A549 (cell line): ENCODE results near the gene TSPEAR. TPM values are rescaled to one million over a fixed set of nuclear protein-coding genes. Genes with fewer than 3 reads are reported as not detected.

Experiments
- ATAC-seq, 2 experiments: fragments of 200-7000 bp in 1 of 2; fragments of >200 bp in 1 of 2; cut with Nextera tagmentation in 1 of 2; cut with Tn5 transposase in 1 of 2; 3 replicates each; pipeline versions ENCODE4 v1.8.0 to v1.9.1; 2018 to 2020; ENCODE audit warnings: mild to moderate bottlenecking in 1 of 2, moderate library complexity in 1 of 2
- CTCF ChIA-PET: fragments of 300-600 bp; sonication (Branson Sonifier 250); formaldehyde crosslinking; extraction: SDS; loops from one replicate; lab custom pipeline; 2021; ENCODE audit warnings: antibody characterized with exemption, inconsistent platforms; lab: Yijun Ruan, JAX
- POLR2A ChIA-PET: fragments of 350-600 bp; formaldehyde crosslinking; extraction: SDS; loops from one replicate; lab custom pipeline; 2021; ENCODE audit warnings: antibody characterized with exemption, inconsistent platforms; lab: Yijun Ruan, JAX
- DNase-seq, 2 experiments: peaks; one replicate each; pipeline versions ENCODE4 v3.0.0 to v3.0.0-alpha.2; 2011 to 2016; ENCODE audit warnings: low read depth in 1 of 2, low spot score in 1 of 2
- FAIRE-seq: peaks from 2 replicates; lab custom pipeline; 2011; peaks lifted over from hg19 to GRCh38; lab: Jason Lieb, UNC
- H3K27ac ChIP-seq, 2 experiments: fragments of >200 bp; sonication (Bioruptor Twin); formaldehyde crosslinking; 3 replicates each; pipeline ENCODE4 v1.5.1; 2016 to 2017
- H3K4me1 ChIP-seq: fragments of >200 bp; sonication (Bioruptor Twin); formaldehyde crosslinking; 3 replicates; pipeline ENCODE4 v1.6.1; 2016
- H3K4me2 ChIP-seq: fragments of >200 bp; sonication (Bioruptor Twin); formaldehyde crosslinking; 3 replicates; pipeline ENCODE4 v1.6.1; 2016
- H3K4me3 ChIP-seq: fragments of >200 bp; sonication (Bioruptor Twin); formaldehyde crosslinking; 3 replicates; pipeline ENCODE4 v1.5.1; 2016
- H3K9me3 ChIP-seq: fragments of >200 bp; sonication (Bioruptor Twin); formaldehyde crosslinking; 3 replicates; pipeline ENCODE4 v1.6.1; 2016
- CBX8 ChIP-seq: fragments of 200-600 bp; sonication (generic); IDR thresholded peaks from 2 replicates; pipeline ENCODE4 v1.6.1; 2016
- CHD2 ChIP-seq: fragments of 150-350 bp; IDR thresholded peaks from 2 replicates; pipeline ENCODE4 v1.6.1; 2014; ENCODE audit warnings: low read length; ENCODE audit not compliant: partially characterized antibody
- CHD4 ChIP-seq: fragments of 200-600 bp; sonication (generic); IDR thresholded peaks from 2 replicates; pipeline ENCODE4 v1.6.1; 2016; ENCODE audit warnings: antibody characterized with exemption, mild to moderate bottlenecking, borderline replicate concordance
- EHMT2 ChIP-seq: fragments of 200-600 bp; sonication (generic); IDR thresholded peaks from 2 replicates; pipeline ENCODE4 v1.6.1; 2016; ENCODE audit warnings: antibody characterized with exemption, low read depth, mild to moderate bottlenecking, moderate library complexity
- FOSB ChIP-seq: fragments of 250-450 bp; sonication (Bioruptor Pico); IDR thresholded peaks from 2 replicates; pipeline ENCODE4 v1.5.0; 2020; ENCODE audit warnings: mild to moderate bottlenecking, moderate library complexity
- GATA3 ChIP-seq: IDR thresholded peaks from 2 replicates; pipeline ENCODE4 v1.6.1; 2012; ENCODE audit warnings: borderline replicate concordance
- HOXB13 ChIP-seq: fragments of 250-450 bp; sonication (Bioruptor Pico); IDR thresholded peaks from 2 replicates; pipeline ENCODE4 v1.5.0; 2020; ENCODE audit warnings: low read depth, mild to moderate bottlenecking, moderate library complexity
- KDM5A ChIP-seq: fragments of 200-600 bp; sonication (generic); IDR thresholded peaks from 2 replicates; pipeline ENCODE4 v1.6.1; 2016; ENCODE audit warnings: antibody characterized with exemption, mild to moderate bottlenecking
- MAFK ChIP-seq: fragments of 450-650 bp; IDR thresholded peaks from 2 replicates; pipeline ENCODE4 v1.6.1; 2014; ENCODE audit not compliant: partially characterized antibody
- MAZ ChIP-seq: fragments of 150-350 bp; IDR thresholded peaks from 2 replicates; pipeline ENCODE4 v1.6.1; 2014; ENCODE audit warnings: antibody characterized with exemption, low read depth, low read length, borderline replicate concordance
- NFE2L2 ChIP-seq: fragments of 150-350 bp; conservative IDR thresholded peaks from 2 replicates; pipeline ENCODE4 v1.6.1; 2014; ENCODE audit warnings: low read length
- NPAS2 ChIP-seq: fragments of 250-450 bp; sonication (Bioruptor Pico); IDR thresholded peaks from 2 replicates; pipeline ENCODE4 v1.8.0; 2022; ENCODE audit warnings: mild to moderate bottlenecking, moderate library complexity, borderline replicate concordance
- NR3C1 ChIP-seq: fragments of >200 bp; sonication (Bioruptor Twin); formaldehyde crosslinking; IDR thresholded peaks from 3 replicates; pipeline ENCODE4 v1.6.1; 2017
- RAD21 ChIP-seq, 2 experiments: fragments of >200 bp in 1 of 2; sonication (Bioruptor Twin) in 1 of 2; formaldehyde crosslinking in 1 of 2; IDR thresholded peaks in 1 of 2; conservative IDR thresholded peaks in 1 of 2; 2 replicates in 1 of 2; 3 replicates in 1 of 2; pipeline ENCODE4 v1.6.1; 2012 to 2018; ENCODE audit warnings: inconsistent platforms in 1 of 2
- RCOR1 ChIP-seq: fragments of 150-350 bp; IDR thresholded peaks from 2 replicates; pipeline ENCODE4 v1.6.1; 2014; ENCODE audit warnings: antibody characterized with exemption, low read length, low read depth
- RFX5 ChIP-seq: fragments of 450-650 bp; IDR thresholded peaks from 2 replicates; pipeline ENCODE4 v1.7.1; 2014; ENCODE audit warnings: antibody characterized with exemption, mild to moderate bottlenecking, moderate library complexity
- SMC3 ChIP-seq: fragments of >200 bp; sonication (Bioruptor Twin); formaldehyde crosslinking; IDR thresholded peaks from 3 replicates; pipeline ENCODE4 v1.6.1; 2018; ENCODE audit warnings: inconsistent platforms
- SREBF2 ChIP-seq: fragments of 450-650 bp; IDR thresholded peaks from 2 replicates; pipeline ENCODE4 v1.6.1; 2014; ENCODE audit warnings: mild to moderate bottlenecking, moderate library complexity
- TP53 ChIP-seq: fragments of 250-450 bp; sonication (Bioruptor Pico); IDR thresholded peaks from 2 replicates; pipeline ENCODE4 v1.5.0; 2021; ENCODE audit warnings: mild to moderate bottlenecking, moderate library complexity
- ZC3H11A ChIP-seq: fragments of 450-650 bp; IDR thresholded peaks from 2 replicates; pipeline ENCODE4 v1.6.1; 2014; ENCODE audit warnings: antibody characterized with exemption, mild to moderate bottlenecking
- ZFP36 ChIP-seq: fragments of 450-650 bp; IDR thresholded peaks from 2 replicates; pipeline ENCODE4 v1.6.1; 2014; ENCODE audit warnings: borderline replicate concordance; ENCODE audit not compliant: partially characterized antibody
- WGBS: methylation state at CpG from one replicate; pipeline ENCODE4 v1.1.6; 2017; ENCODE audit errors: missing lambda C conversion rate; 5-methylcytosine and 5-hydroxymethylcytosine counted together
- polyA plus RNA-seq, 4 experiments: library from polyadenylated mRNA; depleted of rRNA in 3 of 4; stranded (reverse); fragments of >200 nt; fragmentation: RNase III in 1 of 4; extraction: RNeasy Plus Mini Kit Qiagen cat#74134 plus additional on column Dnase treatment in 1 of 4; gene quantifications; 2 replicates in 3 of 4; 3 replicates in 1 of 4; pipeline ENCODE4 v1.2.3, GENCODE V29; 2011 to 2017
- TF ChIP-seq, protein P1 (sequence below): fragments of 150-350 bp; IDR thresholded peaks from 2 replicates; pipeline ENCODE4 v1.6.1; 2014; ENCODE audit warnings: low read depth, mild to moderate bottlenecking, low read length
- TF ChIP-seq, protein P2 (sequence below): IDR thresholded peaks from 2 replicates; pipeline ENCODE4 v1.6.1; 2012
- TF ChIP-seq, protein P3 (sequence below): fragments of >200 bp; sonication (Bioruptor Twin); formaldehyde crosslinking; IDR thresholded peaks from 2 replicates; pipeline ENCODE4 v1.6.1; 2016
- TF ChIP-seq, protein P4 (sequence below): fragments of 200-600 bp; sonication (generic); IDR thresholded peaks from 2 replicates; pipeline ENCODE4 v1.6.1; 2016; ENCODE audit warnings: antibody characterized with exemption, mild to moderate bottlenecking, moderate library complexity

TSPEAR gene
- polyA plus RNA-seq, 2 of the 4 experiments (the other 2 are of a cell fraction) = not detected

DNA sequence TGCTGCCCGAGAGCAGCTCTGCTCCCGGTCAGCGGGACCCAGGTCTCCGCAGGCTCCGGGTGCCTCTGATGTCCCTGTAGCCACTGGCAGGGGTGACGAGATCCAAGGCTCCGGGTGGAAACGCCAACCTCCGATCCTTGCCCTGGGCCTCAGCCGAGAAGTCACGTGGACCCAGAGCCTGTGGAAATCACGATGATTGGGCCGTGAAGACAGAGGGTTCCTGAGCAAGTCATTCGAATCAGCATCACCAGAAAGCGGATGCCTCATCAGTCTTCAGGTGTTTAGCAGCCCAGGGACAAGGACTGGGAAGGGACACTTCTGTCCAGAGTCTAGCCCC lies 243.5 kb downstream of the TSPEAR start:
- Histone ChIP-seq H3K4me2 (no peak overlapping the region), H3K4me3 (no peak overlapping the region), H3K9me3 (no peaks in the 10 kb centered on the region), H3K27ac (no peak overlapping the region), H3K4me1 (no peaks in the 10 kb centered on the region)
- no CpG with 5 or more reads among the region's 15 CpGs for WGBS
- FAIRE-seq (no peak), ATAC-seq (no peak), DNase-seq (no peak)
- TF ChIP-seq NR3C1 (no peak), HOXB13 (CRISPR knock-in tag) (no peak), SMC3 (no peak), CHD4 (no peak), SREBF2 (no peak), KDM5A (no peak), MAFK (no peak), RCOR1 (no peak), EHMT2 (no peak), FOSB (CRISPR knock-in tag) (no peak), ZC3H11A (no peak)
- TF ChIP-seq, protein P1, sequence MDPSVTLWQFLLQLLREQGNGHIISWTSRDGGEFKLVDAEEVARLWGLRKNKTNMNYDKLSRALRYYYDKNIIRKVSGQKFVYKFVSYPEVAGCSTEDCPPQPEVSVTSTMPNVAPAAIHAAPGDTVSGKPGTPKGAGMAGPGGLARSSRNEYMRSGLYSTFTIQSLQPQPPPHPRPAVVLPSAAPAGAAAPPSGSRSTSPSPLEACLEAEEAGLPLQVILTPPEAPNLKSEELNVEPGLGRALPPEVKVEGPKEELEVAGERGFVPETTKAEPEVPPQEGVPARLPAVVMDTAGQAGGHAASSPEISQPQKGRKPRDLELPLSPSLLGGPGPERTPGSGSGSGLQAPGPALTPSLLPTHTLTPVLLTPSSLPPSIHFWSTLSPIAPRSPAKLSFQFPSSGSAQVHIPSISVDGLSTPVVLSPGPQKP = no peak
- POLR2A ChIA-PET = no interaction called here
- CTCF ChIA-PET = interaction anchor here (1.5 kb wide), 1 partner anchor 13 kb away, joined by 7 read pairs; no protein-coding TSS in a partner anchor

DNA sequence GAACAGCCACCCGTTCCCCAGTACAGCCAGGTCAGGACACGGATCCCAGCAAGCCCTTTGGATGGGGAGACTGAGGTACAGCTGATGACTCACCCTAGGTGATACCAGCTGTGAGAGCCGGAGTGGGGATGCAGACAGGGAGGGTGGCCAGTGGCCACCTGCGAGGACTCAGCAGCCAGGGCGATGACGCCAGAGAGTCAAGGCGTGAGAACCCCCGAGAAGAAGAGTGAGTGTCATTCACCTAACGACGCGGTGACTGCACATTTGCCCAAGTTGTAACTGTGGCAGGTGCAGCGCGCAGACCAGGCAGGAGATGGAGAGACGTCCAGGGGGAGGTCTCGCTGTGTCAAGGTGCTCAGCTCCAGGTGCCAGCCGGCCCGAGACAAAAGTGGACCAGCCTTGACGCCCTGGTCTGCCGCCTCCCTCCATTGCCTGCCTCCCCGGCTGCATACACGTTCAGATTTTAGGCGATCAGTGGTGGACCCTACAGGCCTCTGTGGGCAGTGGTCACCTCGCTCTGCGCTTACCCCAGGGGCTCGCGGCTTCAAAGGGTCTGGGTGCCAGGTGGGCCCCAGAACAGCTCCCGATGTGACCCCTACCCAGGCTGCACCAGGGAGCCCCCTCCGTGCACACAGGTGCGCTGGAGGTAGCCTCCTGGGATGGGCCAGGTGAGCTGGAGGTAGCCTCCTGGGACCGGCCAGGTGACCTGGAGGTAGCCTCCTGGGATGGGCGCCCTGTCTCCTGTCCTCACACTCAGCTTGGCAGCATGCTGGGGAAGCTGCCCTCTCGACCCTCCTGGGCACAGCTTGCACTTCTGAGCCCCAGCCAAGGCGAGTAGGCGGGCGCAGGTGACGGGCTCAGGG lies 244.1 kb downstream of the TSPEAR start:
- Histone ChIP-seq H3K27ac (no peak overlapping the region), H3K4me2 (no peak overlapping the region), H3K9me3 (no peaks in the 10 kb centered on the region)
- FAIRE-seq (no peak), DNase-seq (no peak), ATAC-seq (no peak)
- POLR2A ChIA-PET = no interaction called here
- CTCF ChIA-PET = interaction anchor here (1.5 kb wide), 1 partner anchor 13 kb away, joined by 7 read pairs; no protein-coding TSS in a partner anchor
- TF ChIP-seq KDM5A (no peak), NFE2L2 (no peak), CHD2 (no peak), CBX8 (no peak), RFX5 (no peak)
- TF ChIP-seq, protein P2, sequence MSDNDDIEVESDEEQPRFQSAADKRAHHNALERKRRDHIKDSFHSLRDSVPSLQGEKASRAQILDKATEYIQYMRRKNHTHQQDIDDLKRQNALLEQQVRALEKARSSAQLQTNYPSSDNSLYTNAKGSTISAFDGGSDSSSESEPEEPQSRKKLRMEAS = no peak
- TF ChIP-seq, all 56 proteins: peak for 0
- WGBS = 74% methylated on average over 22 of the region's 36 CpGs
- H3K4me3 ChIP-seq = no peak overlapping the region
- H3K4me1 ChIP-seq = no peaks in the 10 kb centered on the region

DNA sequence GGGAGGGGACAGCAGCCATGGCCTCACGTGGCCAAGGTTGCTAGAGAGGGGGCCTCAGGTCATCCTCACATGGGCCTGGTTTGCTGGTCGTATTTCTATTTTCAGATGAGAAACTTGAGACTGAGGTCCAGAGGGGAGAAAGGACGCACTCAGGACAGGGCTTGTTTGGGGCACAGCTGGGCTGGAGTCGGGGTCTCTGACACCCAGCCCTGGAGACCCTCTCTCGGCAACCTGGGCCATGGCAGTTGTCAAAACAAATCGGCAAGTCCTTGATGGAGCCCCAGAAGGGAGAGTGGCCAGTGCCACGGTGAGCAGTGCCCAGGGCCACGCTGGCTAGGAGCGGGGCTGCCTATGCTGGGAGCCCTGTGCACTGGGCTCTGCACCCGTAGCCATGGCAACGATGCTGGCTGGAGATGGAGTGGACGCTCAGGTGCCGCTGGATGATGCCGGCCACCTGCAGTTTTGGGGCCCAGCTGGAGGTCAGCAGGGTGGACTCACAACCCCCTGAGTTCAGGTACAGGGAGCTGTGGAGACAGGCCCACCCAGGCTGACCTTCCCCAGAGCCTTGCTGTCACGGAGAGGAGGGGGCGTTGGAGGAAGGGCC lies 244.9 kb downstream of the TSPEAR start:
- H3K9me3 ChIP-seq = no peaks in the 10 kb centered on the region
- H3K27ac ChIP-seq = no peak overlapping the region
- no peak for FAIRE-seq
- no peaks in the 10 kb centered on the region for H3K4me1 ChIP-seq
- POLR2A ChIA-PET = no interaction called here
- DNase-seq = no peak
- 41% methylated on average over 10 of the region's 16 CpGs for WGBS
- no peak overlapping the region for H3K4me2 ChIP-seq
- TF ChIP-seq TP53 (CRISPR knock-in tag) (no peak), ZFP36 (no peak), MAZ (no peak), NPAS2 (CRISPR knock-in tag) (no peak), NFE2L2 (no peak), RAD21 (conservative IDR thresholded peaks at IDR 0.05 in 1 of 2, IDR thresholded peaks at IDR 0.05 in 1 of 2) (no peak), CBX8 (no peak), GATA3 (no peak), ZC3H11A (no peak)
- TF ChIP-seq, protein P3, sequence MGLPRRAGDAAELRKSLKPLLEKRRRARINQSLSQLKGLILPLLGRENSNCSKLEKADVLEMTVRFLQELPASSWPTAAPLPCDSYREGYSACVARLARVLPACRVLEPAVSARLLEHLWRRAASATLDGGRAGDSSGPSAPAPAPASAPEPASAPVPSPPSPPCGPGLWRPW = no peak
- TF ChIP-seq, protein P4, sequence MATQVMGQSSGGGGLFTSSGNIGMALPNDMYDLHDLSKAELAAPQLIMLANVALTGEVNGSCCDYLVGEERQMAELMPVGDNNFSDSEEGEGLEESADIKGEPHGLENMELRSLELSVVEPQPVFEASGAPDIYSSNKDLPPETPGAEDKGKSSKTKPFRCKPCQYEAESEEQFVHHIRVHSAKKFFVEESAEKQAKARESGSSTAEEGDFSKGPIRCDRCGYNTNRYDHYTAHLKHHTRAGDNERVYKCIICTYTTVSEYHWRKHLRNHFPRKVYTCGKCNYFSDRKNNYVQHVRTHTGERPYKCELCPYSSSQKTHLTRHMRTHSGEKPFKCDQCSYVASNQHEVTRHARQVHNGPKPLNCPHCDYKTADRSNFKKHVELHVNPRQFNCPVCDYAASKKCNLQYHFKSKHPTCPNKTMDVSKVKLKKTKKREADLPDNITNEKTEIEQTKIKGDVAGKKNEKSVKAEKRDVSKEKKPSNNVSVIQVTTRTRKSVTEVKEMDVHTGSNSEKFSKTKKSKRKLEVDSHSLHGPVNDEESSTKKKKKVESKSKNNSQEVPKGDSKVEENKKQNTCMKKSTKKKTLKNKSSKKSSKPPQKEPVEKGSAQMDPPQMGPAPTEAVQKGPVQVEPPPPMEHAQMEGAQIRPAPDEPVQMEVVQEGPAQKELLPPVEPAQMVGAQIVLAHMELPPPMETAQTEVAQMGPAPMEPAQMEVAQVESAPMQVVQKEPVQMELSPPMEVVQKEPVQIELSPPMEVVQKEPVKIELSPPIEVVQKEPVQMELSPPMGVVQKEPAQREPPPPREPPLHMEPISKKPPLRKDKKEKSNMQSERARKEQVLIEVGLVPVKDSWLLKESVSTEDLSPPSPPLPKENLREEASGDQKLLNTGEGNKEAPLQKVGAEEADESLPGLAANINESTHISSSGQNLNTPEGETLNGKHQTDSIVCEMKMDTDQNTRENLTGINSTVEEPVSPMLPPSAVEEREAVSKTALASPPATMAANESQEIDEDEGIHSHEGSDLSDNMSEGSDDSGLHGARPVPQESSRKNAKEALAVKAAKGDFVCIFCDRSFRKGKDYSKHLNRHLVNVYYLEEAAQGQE = no peak
- ATAC-seq = no peak
- CTCF ChIA-PET = interaction anchor here (1.5 kb wide), 1 partner anchor 14 kb away, joined by 7 read pairs; no protein-coding TSS in a partner anchor
- no peak overlapping the region for H3K4me3 ChIP-seq
